HEK293T (cell line): Measurements from ENCODE around the gene GNAQ.

Source experiments
- CTCF ChIA-PET: fragments of 350-600 bp; formaldehyde crosslinking; extraction: SDS; loops from one replicate; lab custom pipeline; 2021; ENCODE audit warnings: antibody characterized with exemption, inconsistent platforms; lab: Yijun Ruan, JAX
- POLR2A ChIA-PET: fragments of 350-600 bp; formaldehyde crosslinking; extraction: SDS; loops from one replicate; lab custom pipeline; 2020; ENCODE audit warnings: antibody characterized with exemption, inconsistent platforms; lab: Yijun Ruan, JAX
- DNase-seq: peaks from one replicate; pipeline ENCODE4 v3.0.0; 2012; ENCODE audit warnings: mixed read lengths; ENCODE audit errors: extremely low spot score
- ARNT ChIP-seq: fragments of 450-650 bp; IDR thresholded peaks from 2 replicates; pipeline ENCODE4 v1.6.1; 2017; ENCODE audit warnings: mild to moderate bottlenecking
- BHLHE40 ChIP-seq: fragments of 450-650 bp; IDR thresholded peaks from 2 replicates; pipeline ENCODE4 v1.6.1; 2016; ENCODE audit warnings: mild to moderate bottlenecking, moderate library complexity, borderline replicate concordance
- CTBP1 ChIP-seq: fragments of 450-650 bp; IDR thresholded peaks from 2 replicates; pipeline ENCODE4 v1.6.1; 2016; ENCODE audit warnings: borderline replicate concordance
- ELF4 ChIP-seq: fragments of 450-650 bp; IDR thresholded peaks from 2 replicates; pipeline ENCODE4 v1.6.1; 2017; ENCODE audit warnings: antibody characterized with exemption
- FOXA1 ChIP-seq: fragments of 450-650 bp; IDR thresholded peaks from 2 replicates; pipeline ENCODE4 v1.6.1; 2016; ENCODE audit warnings: mild to moderate bottlenecking
- FOXK2 ChIP-seq: fragments of 450-650 bp; IDR thresholded peaks from 2 replicates; pipeline ENCODE4 v1.6.1; 2016; ENCODE audit warnings: mild to moderate bottlenecking
- FOXM1 ChIP-seq: fragments of 450-650 bp; IDR thresholded peaks from 2 replicates; pipeline ENCODE4 v1.6.1; 2017; ENCODE audit warnings: mild to moderate bottlenecking, borderline replicate concordance
- HDGF ChIP-seq: fragments of 450-650 bp; IDR thresholded peaks from 2 replicates; pipeline ENCODE4 v1.6.1; 2017; ENCODE audit warnings: antibody characterized with exemption, borderline replicate concordance
- L3MBTL2 ChIP-seq: fragments of 450-650 bp; conservative IDR thresholded peaks from 2 replicates; pipeline ENCODE4 v1.6.1; 2016; ENCODE audit warnings: mild to moderate bottlenecking
- LEF1 ChIP-seq: fragments of 450-650 bp; IDR thresholded peaks from 2 replicates; pipeline ENCODE4 v1.6.1; 2017; ENCODE audit warnings: mild to moderate bottlenecking, borderline replicate concordance
- NFRKB ChIP-seq: fragments of 450-650 bp; IDR thresholded peaks from 2 replicates; pipeline ENCODE4 v1.6.1; 2016; ENCODE audit warnings: mild to moderate bottlenecking, moderate library complexity
- PKNOX1 ChIP-seq: fragments of 450-650 bp; IDR thresholded peaks from 2 replicates; pipeline ENCODE4 v1.6.1; 2016
- SP1 ChIP-seq: fragments of 450-650 bp; IDR thresholded peaks from 2 replicates; pipeline ENCODE4 v1.6.1; 2017
- SUZ12 ChIP-seq: fragments of 450-650 bp; IDR thresholded peaks from 2 replicates; pipeline ENCODE4 v1.6.1; 2016; ENCODE audit warnings: mild to moderate bottlenecking
- TARDBP ChIP-seq: fragments of 450-650 bp; IDR thresholded peaks from 2 replicates; pipeline ENCODE4 v1.6.1; 2016
- ZNF384 ChIP-seq: fragments of 450-650 bp; IDR thresholded peaks from 2 replicates; pipeline ENCODE4 v1.6.1; 2016

Gene GNAQ

DNA sequence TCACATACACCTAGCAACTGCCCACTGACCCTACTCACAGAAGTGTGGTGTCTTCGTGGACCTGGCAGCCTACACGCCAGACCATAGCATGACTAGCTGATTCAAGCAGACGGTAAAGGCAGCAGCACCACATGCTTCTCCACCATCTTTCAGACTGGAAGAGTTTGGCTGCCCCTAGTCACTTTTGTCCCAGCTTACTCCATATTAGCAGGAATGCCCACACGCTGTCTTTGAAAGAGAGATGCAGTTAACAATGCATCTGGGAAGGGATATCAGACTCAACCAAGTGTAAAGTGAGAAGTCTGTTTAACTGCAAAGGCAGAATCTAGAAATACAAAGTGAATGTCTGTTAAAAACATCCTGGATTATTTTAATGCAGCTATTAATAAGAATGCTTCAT lies 206.2 kb downstream of the GNAQ start:
- DNase-seq: no peak
- POLR2A ChIA-PET: no interaction called here
- CTCF ChIA-PET: no interaction called here
- TF ChIP-seq FOXA1 (no peak), FOXK2 (no peak), HDGF (no peak), BHLHE40 (no peak), ARNT (no peak), SP1 (no peak), NFRKB (no peak), PKNOX1 (no peak), LEF1 (no peak), TARDBP (no peak), CTBP1 (no peak), L3MBTL2 (no peak), FOXM1 (no peak), ELF4 (no peak), ZNF384 (no peak)

GRCh38 chr9:77820293-77820954 lies 211.2 kb downstream of the GNAQ start:
- POLR2A ChIA-PET: no interaction called here
- TF ChIP-seq PKNOX1 (no peak), SP1 (no peak), HDGF (no peak), L3MBTL2 (no peak), SUZ12 (no peak), ELF4 (no peak), BHLHE40 (no peak), ZNF384 (no peak), CTBP1 (no peak), LEF1 (no peak), TARDBP (no peak), FOXM1 (no peak), FOXA1 (no peak), NFRKB (no peak)
- DNase-seq: no peak
- CTCF ChIA-PET: no interaction called here

- DNase-seq: no peak
- CTCF ChIA-PET: no interaction called here
- TF ChIP-seq LEF1 (no peak), CTBP1 (no peak), ELF4 (no peak), SUZ12 (no peak), BHLHE40 (no peak), ARNT (no peak), L3MBTL2 (no peak), NFRKB (no peak), HDGF (no peak), SP1 (no peak), FOXM1 (no peak), FOXA1 (no peak), ZNF384 (no peak), TARDBP (no peak), PKNOX1 (no peak), FOXK2 (no peak)
- POLR2A ChIA-PET: no interaction called here
Observed at GRCh38 chr9:77819657-77820056, 212.0 kb downstream of the GNAQ start.

DNA sequence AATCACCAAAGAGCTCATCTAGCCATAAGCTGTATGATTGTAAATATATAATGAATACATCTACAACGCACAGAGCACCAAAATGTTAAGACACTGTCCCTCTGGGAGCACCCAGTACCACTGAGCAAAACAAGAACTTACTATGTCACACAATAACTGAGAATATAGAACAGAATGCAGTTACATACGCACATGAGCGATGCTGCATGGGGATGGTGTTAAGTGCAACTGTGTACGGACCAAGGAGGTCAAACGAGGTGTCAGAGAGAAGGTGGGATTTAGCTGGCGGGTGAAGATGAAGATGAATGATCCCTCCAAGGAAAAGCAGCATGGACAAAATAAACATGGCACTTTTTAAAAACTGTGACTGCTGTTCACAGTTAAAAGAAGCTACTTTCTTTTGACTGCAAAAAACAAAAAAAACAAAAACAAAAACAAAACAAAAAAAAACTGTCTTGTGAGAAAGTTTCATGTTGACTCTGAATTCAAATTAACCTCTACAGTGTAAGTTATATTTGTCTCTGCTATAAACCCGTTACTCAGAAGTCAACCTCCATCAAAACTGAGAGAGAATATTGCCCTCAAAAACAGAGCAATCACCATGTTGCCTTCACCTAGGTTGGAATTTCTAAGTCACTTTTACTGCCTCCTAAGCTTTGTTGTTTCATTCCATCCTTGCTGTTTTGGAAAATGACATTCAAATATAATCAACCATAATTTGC lies 213.9 kb downstream of the GNAQ start:
- POLR2A ChIA-PET: no interaction called here
- DNase-seq: no peak
- TF ChIP-seq FOXM1 (no peak), ZNF384 (no peak), SP1 (no peak), SUZ12 (no peak), BHLHE40 (no peak), LEF1 (no peak), ARNT (no peak), NFRKB (no peak), CTBP1 (no peak), FOXK2 (no peak), TARDBP (no peak), FOXA1 (no peak), HDGF (no peak), ELF4 (no peak)
- CTCF ChIA-PET: interaction anchor here (0.6 kb wide), 1 partner anchor 159 kb away, joined by 3 read pairs; no protein-coding TSS in a partner anchor

DNA sequence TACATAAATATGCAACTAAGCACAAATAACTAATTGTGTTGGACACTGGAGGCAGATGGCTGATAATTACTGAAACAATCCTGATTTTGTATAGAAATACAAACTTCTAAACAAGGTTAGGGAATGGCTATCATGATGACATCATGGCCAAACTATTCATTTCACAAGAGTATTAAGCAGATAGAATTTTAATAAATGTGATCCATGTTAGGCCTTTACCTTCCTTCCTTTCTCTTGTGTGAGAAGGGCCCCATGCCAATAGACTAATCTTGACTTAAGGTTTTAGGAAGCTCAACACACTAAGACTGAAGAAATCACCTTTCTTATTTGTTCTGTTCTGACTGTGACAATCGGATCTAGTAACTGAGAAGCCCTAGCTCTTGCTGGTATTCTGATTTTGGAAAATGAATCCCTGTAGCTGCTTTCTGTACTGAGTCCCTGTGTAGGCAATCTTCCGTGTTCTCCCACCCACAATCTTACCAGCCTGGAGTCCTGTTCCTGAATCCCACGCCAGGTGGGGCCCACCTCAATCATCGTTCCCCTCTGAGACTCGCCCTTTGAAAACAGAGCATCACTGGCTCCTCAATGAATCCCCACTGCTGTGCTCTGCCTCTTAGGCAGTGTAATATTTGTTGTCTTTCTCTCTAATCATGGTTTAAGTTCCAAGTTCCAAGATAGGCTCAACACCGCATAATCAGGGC lies 214.8 kb downstream of the GNAQ start:
- ChIA-PET CTCF (no interaction called here), POLR2A (no interaction called here)
- no peak for DNase-seq

More for the DNA sequence above, 214.8 kb downstream of the GNAQ start:
- TF ChIP-seq FOXK2: no peak
- no peak for TF ChIP-seq TARDBP
- no peak for TF ChIP-seq PKNOX1
- no peak for TF ChIP-seq FOXM1
- TF ChIP-seq ARNT: no peak
- TF ChIP-seq SP1: no peak
- TF ChIP-seq SUZ12: no peak
- no peak for TF ChIP-seq LEF1
- no peak for TF ChIP-seq ZNF384
- no peak for TF ChIP-seq HDGF
- no peak for TF ChIP-seq L3MBTL2
- no peak for TF ChIP-seq ELF4
- TF ChIP-seq NFRKB: no peak
- no peak for TF ChIP-seq FOXA1
- TF ChIP-seq CTBP1: no peak
- TF ChIP-seq BHLHE40: no peak
